ENCODE data around the gene ATXN7L1.

DNA sequence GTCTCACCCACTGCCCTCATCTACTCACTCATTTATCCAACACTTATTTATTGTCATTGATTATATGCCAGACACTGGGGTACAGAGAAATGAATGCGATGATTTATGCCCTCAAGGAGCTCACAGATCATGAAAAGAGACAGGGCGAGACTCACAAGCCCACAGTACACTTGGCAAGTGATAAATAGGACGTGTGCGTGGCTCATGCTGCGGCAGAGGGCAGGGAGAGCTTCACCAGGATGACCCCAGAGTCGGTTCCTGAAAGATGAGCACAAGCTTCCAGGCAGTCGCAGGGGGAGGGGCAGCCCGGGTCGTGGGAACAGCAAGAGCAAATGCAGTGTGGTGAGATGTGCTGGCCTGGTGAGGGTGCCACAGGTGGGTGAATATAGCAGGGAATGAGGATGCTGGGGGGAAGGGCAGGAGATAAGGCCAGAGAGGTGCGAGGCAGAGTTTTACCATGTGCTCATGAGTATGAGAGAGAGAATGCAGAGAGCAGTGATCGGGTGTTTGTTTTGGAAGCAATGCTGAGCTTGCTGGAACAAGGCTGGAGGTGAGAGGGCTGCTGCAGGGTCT is 70.9 kb downstream of the ATXN7L1 start:
- TF ChIP-seq, protein P1, sequence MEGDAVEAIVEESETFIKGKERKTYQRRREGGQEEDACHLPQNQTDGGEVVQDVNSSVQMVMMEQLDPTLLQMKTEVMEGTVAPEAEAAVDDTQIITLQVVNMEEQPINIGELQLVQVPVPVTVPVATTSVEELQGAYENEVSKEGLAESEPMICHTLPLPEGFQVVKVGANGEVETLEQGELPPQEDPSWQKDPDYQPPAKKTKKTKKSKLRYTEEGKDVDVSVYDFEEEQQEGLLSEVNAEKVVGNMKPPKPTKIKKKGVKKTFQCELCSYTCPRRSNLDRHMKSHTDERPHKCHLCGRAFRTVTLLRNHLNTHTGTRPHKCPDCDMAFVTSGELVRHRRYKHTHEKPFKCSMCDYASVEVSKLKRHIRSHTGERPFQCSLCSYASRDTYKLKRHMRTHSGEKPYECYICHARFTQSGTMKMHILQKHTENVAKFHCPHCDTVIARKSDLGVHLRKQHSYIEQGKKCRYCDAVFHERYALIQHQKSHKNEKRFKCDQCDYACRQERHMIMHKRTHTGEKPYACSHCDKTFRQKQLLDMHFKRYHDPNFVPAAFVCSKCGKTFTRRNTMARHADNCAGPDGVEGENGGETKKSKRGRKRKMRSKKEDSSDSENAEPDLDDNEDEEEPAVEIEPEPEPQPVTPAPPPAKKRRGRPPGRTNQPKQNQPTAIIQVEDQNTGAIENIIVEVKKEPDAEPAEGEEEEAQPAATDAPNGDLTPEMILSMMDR (IDR thresholded peaks at IDR 0.05), result no peak
- TF ChIP-seq POLR2A (IDR thresholded peaks at IDR 0.05; ENCODE audit: low read depth) (no peak), POLR2AphosphoS5 (IDR thresholded peaks at IDR 0.05) (no peak), EP300 (IDR thresholded peaks at IDR 0.05) (no peak)

Data from esophagus muscularis mucosa (tissue), 4 donors.